ENCODE results near the gene SSR1. TPM values are rescaled to one million over a fixed set of nuclear protein-coding genes. Genes with fewer than 3 reads are reported as not detected.

Gene SSR1
- total RNA-seq, 2 experiments from 2014 or later, result 31.6 to 138 TPM

- H3K79me2 ChIP-seq (ENCODE audit: insufficient read depth, low read depth, low read length), result no peaks in the 10 kb centered on the region
- H3K4me3 ChIP-seq (ENCODE audit: low read depth, low read length, poor library complexity, severe bottlenecking), result no peak overlapping the region
- no peaks in the 10 kb centered on the region for H4K20me1 ChIP-seq (ENCODE audit: insufficient read depth, low read length)
- no peak overlapping the region for H2AFZ ChIP-seq (ENCODE audit: low read length)
- ChIA-PET POLR2A (no interaction called here), CTCF (ENCODE audit: unreplicated experiment) (no interaction called here)
- no TSS peak for BruUV-seq (replicated peaks)
- H3K9me3 ChIP-seq (ENCODE audit: low read length), result no peaks in the 10 kb centered on the region
- no peaks in the 10 kb centered on the region for H3K36me3 ChIP-seq (ENCODE audit: insufficient read depth, low read length)
- no peak overlapping the region for H3K4me2 ChIP-seq (ENCODE audit: low read length)
- H3K27ac ChIP-seq (ENCODE audit: low read depth, low read length, poor library complexity, severe bottlenecking), result no peak overlapping the region
- intact Hi-C loops (cut with micrococcal nuclease; ENCODE audit: unreplicated experiment), result no loop called here
- no peak for DNase-seq (ENCODE audit: low spot score)
- no peak for TF ChIP-seq EZH2phosphoT487 (IDR thresholded peaks at IDR 0.05; ENCODE audit: borderline replicate concordance, low read depth, low read length)
- no peak for TF ChIP-seq CTCF (conservative IDR thresholded peaks at IDR 0.05; ENCODE audit: low read length)
- no peaks in the 10 kb centered on the region for H3K4me1 ChIP-seq (ENCODE audit: insufficient read depth, low read length, poor library complexity, severe bottlenecking)
- no peaks in the 10 kb centered on the region for H3K9me2 ChIP-seq (ENCODE audit: insufficient read depth, low read length)
These were observed 41.8 kb downstream of the SSR1 start for GRCh38 chr6:7271205-7271534.

- Histone ChIP-seq H3K4me3 (ENCODE audit: low read depth, low read length, poor library complexity, severe bottlenecking) (no peak overlapping the region), H4K20me1 (ENCODE audit: insufficient read depth, low read length) (no peaks in the 10 kb centered on the region), H3K27ac (ENCODE audit: low read depth, low read length, poor library complexity, severe bottlenecking) (no peak overlapping the region), H2AFZ (ENCODE audit: low read length) (no peak overlapping the region), H3K79me2 (ENCODE audit: insufficient read depth, low read depth, low read length) (no peaks in the 10 kb centered on the region), H3K4me2 (ENCODE audit: low read length) (no peak overlapping the region), H3K4me1 (ENCODE audit: insufficient read depth, low read length, poor library complexity, severe bottlenecking) (no peaks in the 10 kb centered on the region), H3K9me3 (ENCODE audit: low read length) (no peaks in the 10 kb centered on the region), H3K9me2 (ENCODE audit: insufficient read depth, low read length) (no peaks in the 10 kb centered on the region), H3K36me3 (ENCODE audit: insufficient read depth, low read length) (no peaks in the 10 kb centered on the region)
- TF ChIP-seq EZH2phosphoT487 (IDR thresholded peaks at IDR 0.05; ENCODE audit: borderline replicate concordance, low read depth, low read length) (no peak), CTCF (conservative IDR thresholded peaks at IDR 0.05; ENCODE audit: low read length) (no peak)
- CTCF ChIA-PET (ENCODE audit: unreplicated experiment), result no interaction called here
- POLR2A ChIA-PET, result interaction anchor here (0.7 kb wide), 1 partner anchor 247 kb away, joined by 3 read pairs; no protein-coding TSS in a partner anchor
- BruUV-seq (replicated peaks), result no TSS peak
- intact Hi-C loops (cut with micrococcal nuclease; ENCODE audit: unreplicated experiment), result no loop called here
- no peak for DNase-seq (ENCODE audit: low spot score)
These were observed 42.4 kb downstream of the SSR1 start for GRCh38 chr6:7270320-7271204.

- Histone ChIP-seq H2AFZ (ENCODE audit: low read length) (no peak overlapping the region), H3K4me1 (ENCODE audit: insufficient read depth, low read length, poor library complexity, severe bottlenecking) (no peaks in the 10 kb centered on the region), H3K36me3 (ENCODE audit: insufficient read depth, low read length) (no peaks in the 10 kb centered on the region), H3K4me2 (ENCODE audit: low read length) (no peak overlapping the region), H3K27ac (ENCODE audit: low read depth, low read length, poor library complexity, severe bottlenecking) (no peak overlapping the region), H3K79me2 (ENCODE audit: insufficient read depth, low read depth, low read length) (no peaks in the 10 kb centered on the region), H3K9me3 (ENCODE audit: low read length) (no peaks in the 10 kb centered on the region), H3K9me2 (ENCODE audit: insufficient read depth, low read length) (no peaks in the 10 kb centered on the region), H4K20me1 (ENCODE audit: insufficient read depth, low read length) (no peaks in the 10 kb centered on the region), H3K4me3 (ENCODE audit: low read depth, low read length, poor library complexity, severe bottlenecking) (no peak overlapping the region)
- ChIA-PET CTCF (ENCODE audit: unreplicated experiment) (no interaction called here), POLR2A (interaction anchor here (0.7 kb wide), 1 partner anchor 247 kb away, joined by 3 read pairs; no protein-coding TSS in a partner anchor)
- BruUV-seq (replicated peaks), result no TSS peak
- no peak for DNase-seq (ENCODE audit: low spot score)
- TF ChIP-seq CTCF (conservative IDR thresholded peaks at IDR 0.05; ENCODE audit: low read length) (no peak), EZH2phosphoT487 (IDR thresholded peaks at IDR 0.05; ENCODE audit: borderline replicate concordance, low read depth, low read length) (no peak)
- intact Hi-C loops (cut with micrococcal nuclease; ENCODE audit: unreplicated experiment), result no loop called here
These were observed 43.2 kb downstream of the SSR1 start for GRCh38 chr6:7269816-7270215.

Measured in OCI-LY7 (cell line).